OCI-LY3 (cell line): ENCODE measurements around the gene SYNRG.

ENCODE experiments used
- H2AFZ ChIP-seq: fragments of 200-600, 300-600 bp; shearing (Covaris generic); 2 replicates; pipeline ENCODE4 v1.6.0; 2014; ENCODE audit warnings: antibody characterized with exemption, low read depth, low read length
- H3K27ac ChIP-seq: fragments of 200-600, 300-600 bp; sonication (generic); 2 replicates; pipeline ENCODE4 v1.5.1; 2014; ENCODE audit warnings: mild to moderate bottlenecking, low read length, moderate library complexity, mixed read lengths
- H3K27me3 ChIP-seq: fragments of 200-600, 300-600 bp; sonication (generic); 2 replicates; pipeline ENCODE4 v1.6.1; 2014; ENCODE audit warnings: low read depth, low read length, mixed read lengths
- H3K36me3 ChIP-seq: fragments of 200-600, 300-600 bp; sonication (generic); replicated peaks from 2 replicates; pipeline ENCODE3; 2014; ENCODE audit warnings: low read depth, low read length, mixed read lengths
- H3K4me1 ChIP-seq: fragments of 300-600, 200-600 bp; sonication (generic); 2 replicates; pipeline ENCODE4 v1.6.1; 2014; ENCODE audit warnings: low read length, mixed read lengths
- H3K4me2 ChIP-seq: fragments of 200-600, 300-600 bp; sonication (generic); 2 replicates; pipeline ENCODE4 v1.6.1; 2014; ENCODE audit warnings: low read length, mixed read lengths
- H3K4me3 ChIP-seq: fragments of 300-600, 200-600 bp; sonication (generic); 2 replicates; pipeline ENCODE4 v1.5.1; 2014; ENCODE audit warnings: antibody characterized with exemption, mild to moderate bottlenecking, low read length, moderate library complexity
- H3K79me2 ChIP-seq: fragments of 300-600, 200-600 bp; shearing (Covaris generic); 2 replicates; pipeline ENCODE4 v1.6.1; 2014; ENCODE audit warnings: mild to moderate bottlenecking, low read length, mixed read lengths
- H3K9ac ChIP-seq: fragments of 300-600, 200-600 bp; shearing (Covaris generic); 2 replicates; pipeline ENCODE4 v1.6.0; 2014; ENCODE audit warnings: mild to moderate bottlenecking, low read length, moderate library complexity
- H3K9me3 ChIP-seq: fragments of 200-600, 300-600 bp; shearing (Covaris generic); 2 replicates; pipeline ENCODE4 v1.6.1; 2014; ENCODE audit warnings: low read length, mixed read lengths; ENCODE audit not compliant: insufficient read depth
- H4K20me1 ChIP-seq: fragments of 200-600, 300-600 bp; sonication (generic); 2 replicates; pipeline ENCODE4 v1.6.1; 2016; ENCODE audit warnings: low read length, mixed read lengths; ENCODE audit not compliant: insufficient read depth
- CTCF ChIP-seq: fragments of 200-600, 300-600 bp; sonication (generic); IDR thresholded peaks from 2 replicates; pipeline ENCODE4 v1.5.1; 2014; ENCODE audit warnings: antibody characterized with exemption, low read length, low read depth
- EZH2phosphoT487 ChIP-seq: fragments of 200-600 bp; shearing (Covaris generic); IDR thresholded peaks from 2 replicates; pipeline ENCODE4 v1.6.1; 2018; ENCODE audit warnings: antibody characterized with exemption, mixed run types, low read depth

Gene SYNRG

GRCh38 chr17:37605081-37605480 is 4.1 kb downstream of the SYNRG start:
- H3K36me3 ChIP-seq, result peaks cover 18% of the 10 kb centered on the region
- no peak overlapping the region for H3K9ac ChIP-seq
- peaks cover 61% of the 10 kb centered on the region for H3K79me2 ChIP-seq
- no peaks in the 10 kb centered on the region for H3K27me3 ChIP-seq
- peaks cover 2% of the 10 kb centered on the region; the same call in 1 of the 2 replicates for H4K20me1 ChIP-seq
- no peak for TF ChIP-seq EZH2phosphoT487
- no peak for TF ChIP-seq CTCF
- H3K27ac ChIP-seq, result no peak overlapping the region
- no peak overlapping the region for H3K4me3 ChIP-seq
- H2AFZ ChIP-seq, result no peak overlapping the region
- no peak overlapping the region for H3K4me2 ChIP-seq
- peaks cover 24% of the 10 kb centered on the region for H3K4me1 ChIP-seq
- no peaks in the 10 kb centered on the region for H3K9me3 ChIP-seq

- H3K9me3 ChIP-seq, result no peaks in the 10 kb centered on the region
- peaks cover 22% of the 10 kb centered on the region for H3K4me1 ChIP-seq
- no peak overlapping the region for H3K27ac ChIP-seq
- H2AFZ ChIP-seq, result no peak overlapping the region
- peaks cover 2% of the 10 kb centered on the region; the same call in 1 of the 2 replicates for H4K20me1 ChIP-seq
- H3K27me3 ChIP-seq, result no peaks in the 10 kb centered on the region
- no peak overlapping the region for H3K9ac ChIP-seq
- no peak for TF ChIP-seq CTCF
- TF ChIP-seq EZH2phosphoT487, result no peak
- H3K79me2 ChIP-seq, result peaks cover 61% of the 10 kb centered on the region
- H3K36me3 ChIP-seq, result peaks cover 18% of the 10 kb centered on the region
- no peak overlapping the region for H3K4me3 ChIP-seq
- H3K4me2 ChIP-seq, result no peak overlapping the region
Observed at GRCh38 chr17:37604556-37604955, 4.7 kb downstream of the SYNRG start.

GRCh38 chr17:37598145-37598544 is 11.1 kb downstream of the SYNRG start:
- Histone ChIP-seq H3K36me3 (peaks cover 2% of the 10 kb centered on the region), H3K9me3 (no peaks in the 10 kb centered on the region), H3K4me1 (no peaks in the 10 kb centered on the region), H3K27ac (no peak overlapping the region), H3K4me3 (no peak overlapping the region), H3K9ac (no peak overlapping the region), H4K20me1 (no peaks in the 10 kb centered on the region; the same call in 1 of the 2 replicates), H3K4me2 (no peak overlapping the region), H3K27me3 (no peaks in the 10 kb centered on the region), H2AFZ (no peak overlapping the region), H3K79me2 (peaks cover 4% of the 10 kb centered on the region; the same call in 1 of the 2 replicates)
- no peak for TF ChIP-seq EZH2phosphoT487
- no peak for TF ChIP-seq CTCF

- Histone ChIP-seq H3K4me2 (no peak overlapping the region), H4K20me1 (peaks cover 4% of the 10 kb centered on the region; the same call in 1 of the 2 replicates), H3K9me3 (no peaks in the 10 kb centered on the region), H3K4me3 (no peak overlapping the region), H3K4me1 (no peaks in the 10 kb centered on the region), H3K27me3 (no peaks in the 10 kb centered on the region), H2AFZ (no peak overlapping the region), H3K9ac (no peak overlapping the region), H3K36me3 (peaks cover 6% of the 10 kb centered on the region), H3K79me2 (no peaks in the 10 kb centered on the region), H3K27ac (no peak overlapping the region)
- TF ChIP-seq EZH2phosphoT487 (no peak), CTCF (no peak)
Observed at GRCh38 chr17:37592291-37592690, 16.9 kb downstream of the SYNRG start.
